Measurements from ENCODE around the gene CNTRL. TPM values are rescaled to one million over a fixed set of nuclear protein-coding genes. Genes with fewer than 3 reads are reported as not detected.
"Not testable (repeated sequence)": the region's sequence is repeated elsewhere in the genome, so short reads cannot be mapped to it uniquely, and the experiment has no call there.

The CNTRL gene
- total RNA-seq, 1 donor from 2014 or later, result 14.7 TPM

GRCh38 chr9:121172726-121173487, 98.2 kb downstream of the CNTRL start:
- DNase-seq (ENCODE audit: low spot score in 2 of 2) (no peak), FAIRE-seq (no peak)

DNA sequence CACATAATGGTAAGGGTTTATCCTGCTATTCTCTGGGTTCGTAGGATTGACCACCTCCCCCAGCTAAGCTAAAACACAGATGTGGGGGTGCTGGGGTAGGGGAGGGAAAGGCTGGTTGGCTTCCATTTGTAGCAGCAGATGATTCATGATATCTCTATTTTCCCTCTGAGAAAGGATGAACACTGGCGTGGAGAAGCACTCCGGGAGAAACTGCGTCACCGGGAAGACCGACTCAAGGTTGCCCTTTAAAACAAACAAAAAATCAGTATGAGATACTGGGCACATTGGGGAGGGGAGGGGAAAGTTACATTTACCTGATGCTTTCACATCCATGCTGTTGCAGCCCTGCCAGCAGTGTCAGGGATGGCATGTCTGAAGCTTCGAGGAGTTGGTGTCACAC, 98.7 kb downstream of the CNTRL start:
- FAIRE-seq, result no peak
- DNase-seq (ENCODE audit: low spot score in 2 of 2), result no peak

- FAIRE-seq, result no peak
- no peak for DNase-seq (ENCODE audit: low spot score in 2 of 2)
Observed at GRCh38 chr9:121178676-121179372, 104.1 kb downstream of the CNTRL start.

DNA sequence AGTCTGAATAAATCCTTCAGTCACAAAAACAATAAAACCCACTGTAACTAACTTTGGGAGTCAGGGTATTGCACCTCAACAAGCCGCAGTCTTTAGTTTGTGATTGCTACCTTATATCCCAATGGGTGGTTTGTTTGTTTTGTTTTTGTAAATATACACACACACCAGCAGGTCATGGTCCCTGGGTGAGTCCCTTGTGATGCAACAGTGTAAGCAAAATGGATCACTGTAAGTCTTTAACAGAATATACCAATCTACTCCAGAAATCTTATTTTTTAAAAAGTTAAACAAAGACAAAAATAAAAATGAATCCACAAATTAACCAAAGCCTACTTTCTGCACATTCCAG, 104.6 kb downstream of the CNTRL start:
- DNase-seq (ENCODE audit: low spot score in 2 of 2); FAIRE-seq: not testable (repeated sequence)

GRCh38 chr9:121179930-121180681, 105.4 kb downstream of the CNTRL start:
- FAIRE-seq (no peak), DNase-seq (ENCODE audit: low spot score in 2 of 2) (no peak)

- DNase-seq (ENCODE audit: low spot score in 2 of 2) (no peak), FAIRE-seq (no peak)
Observed at GRCh38 chr9:121182101-121182836, 107.5 kb downstream of the CNTRL start.

- no peak for FAIRE-seq
Observed at GRCh38 chr9:121182989-121183388, 108.2 kb downstream of the CNTRL start.

GRCh38 chr9:121183666-121184423, 109.1 kb downstream of the CNTRL start:
- DNase-seq (ENCODE audit: low spot score in 2 of 2), result no peak
- no peak for FAIRE-seq

More at GRCh38 chr9:121182989-121183388, 108.2 kb downstream of the CNTRL start:
- no peak for DNase-seq (ENCODE audit: low spot score in 2 of 2)

DNA sequence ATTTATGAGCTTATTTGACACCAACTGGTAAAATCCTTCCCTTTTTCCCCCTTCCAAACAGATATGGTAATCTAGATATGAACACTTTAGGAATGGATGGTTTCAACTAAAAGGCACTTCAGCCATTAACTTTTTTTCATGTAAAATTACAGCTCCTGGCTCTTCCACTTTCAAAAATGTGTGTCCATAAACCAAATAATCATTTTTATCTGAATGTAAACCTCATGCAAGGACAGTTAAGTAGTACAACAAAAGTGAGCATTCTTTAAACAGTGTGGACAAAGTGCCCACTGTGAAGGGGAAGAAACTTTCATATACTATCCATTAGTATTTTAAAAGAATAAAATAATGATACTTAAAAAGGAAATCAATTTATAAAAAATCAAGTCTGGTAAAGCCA, 109.7 kb downstream of the CNTRL start:
- no peak for DNase-seq (ENCODE audit: low spot score in 2 of 2)
- FAIRE-seq, result no peak

DNA sequence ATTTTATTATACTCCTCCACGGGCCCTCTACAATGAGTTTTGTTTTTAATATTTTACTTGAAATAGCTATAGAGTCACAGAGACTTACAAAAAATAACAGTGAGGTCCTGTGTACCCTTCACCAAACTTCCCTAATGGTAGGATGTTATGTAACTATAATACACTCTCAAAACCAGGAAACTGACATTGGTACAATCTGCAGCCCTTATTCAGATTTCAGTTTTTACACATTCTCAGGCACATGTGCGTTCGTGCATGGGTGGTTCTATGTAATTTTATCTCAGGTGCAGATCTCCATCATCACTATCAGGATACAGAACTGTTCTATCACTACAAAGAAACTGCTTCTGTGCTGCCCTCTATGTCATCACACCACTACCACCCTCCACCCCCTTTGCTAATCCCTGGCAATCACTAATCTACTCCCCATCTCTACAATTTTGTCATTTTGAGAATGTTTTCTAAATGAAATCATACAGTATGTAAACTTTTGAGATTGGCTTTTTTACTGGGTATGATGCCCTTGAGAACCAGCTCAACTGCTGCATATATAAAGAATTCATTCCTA, 110.5 kb downstream of the CNTRL start:
- FAIRE-seq (no peak), DNase-seq (ENCODE audit: low spot score in 2 of 2) (no peak)

DNA sequence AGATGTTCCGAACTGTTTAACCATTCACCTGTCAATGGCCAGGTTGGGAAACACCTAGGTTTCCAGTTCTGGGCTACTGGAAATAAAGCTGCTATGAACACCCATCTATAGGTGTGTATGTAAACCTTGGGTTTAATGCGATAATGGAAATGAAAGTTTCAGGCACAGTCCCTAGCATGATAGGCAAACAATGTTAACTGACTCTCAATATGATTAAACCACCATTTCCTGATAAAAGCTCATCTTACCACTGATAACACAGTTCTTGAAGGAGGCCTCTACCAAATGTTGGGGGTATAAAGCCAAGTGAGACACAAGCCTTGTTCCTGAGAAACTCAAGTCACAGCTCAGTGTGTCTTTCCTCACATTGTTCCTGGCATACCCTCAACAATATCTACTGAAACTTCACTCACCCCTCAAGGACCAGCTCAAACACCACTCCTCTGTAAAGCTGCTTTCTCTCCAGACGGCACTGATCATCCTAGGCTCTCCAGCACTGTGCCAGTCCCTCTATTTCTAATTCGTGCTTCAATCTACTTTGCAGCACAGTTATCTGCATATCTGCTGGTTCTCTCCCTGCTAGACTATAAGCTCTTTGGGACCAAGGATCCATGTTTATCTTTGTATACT, 111.1 kb downstream of the CNTRL start:
- FAIRE-seq, result no peak

GRCh38 chr9:121187636-121188305, 113.0 kb downstream of the CNTRL start:
- FAIRE-seq, result no peak

More for the DNA sequence above, 111.1 kb downstream of the CNTRL start:
- DNase-seq (ENCODE audit: low spot score in 2 of 2), result no peak

DNA sequence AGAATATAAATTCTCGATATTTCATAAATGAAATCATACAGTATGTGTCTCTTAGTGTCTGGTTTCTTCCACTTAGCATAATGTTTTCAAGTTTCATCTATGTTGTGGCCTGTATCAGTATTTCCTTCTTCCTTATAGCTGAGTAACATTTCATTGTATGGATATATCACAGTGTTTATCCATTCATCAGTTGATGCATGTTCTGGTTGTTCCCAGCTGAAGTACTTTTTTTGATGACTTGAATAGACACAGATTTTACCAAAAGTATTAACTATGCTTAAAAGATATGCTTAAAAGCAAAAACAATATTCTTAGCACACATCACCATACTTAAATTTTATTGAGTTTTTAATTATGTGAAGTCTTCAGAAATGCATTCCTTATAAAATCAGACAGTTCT, 114.3 kb downstream of the CNTRL start:
- FAIRE-seq, result no peak

More at GRCh38 chr9:121187636-121188305, 113.0 kb downstream of the CNTRL start:
- DNase-seq (ENCODE audit: low spot score in 2 of 2), result no peak

GRCh38 chr9:121189660-121190059, 114.9 kb downstream of the CNTRL start:
- FAIRE-seq, result no peak
- no peak for DNase-seq (ENCODE audit: low spot score in 2 of 2)

More for the DNA sequence above, 114.3 kb downstream of the CNTRL start:
- DNase-seq (ENCODE audit: low spot score in 2 of 2), result no peak

- FAIRE-seq (no peak), DNase-seq (ENCODE audit: low spot score in 2 of 2) (no peak)
Observed at GRCh38 chr9:121191235-121191634, 116.5 kb downstream of the CNTRL start.

- FAIRE-seq (no peak), DNase-seq (ENCODE audit: low spot score in 2 of 2) (no peak)
Observed at GRCh38 chr9:121192518-121192917, 117.8 kb downstream of the CNTRL start.

- no peak for DNase-seq (ENCODE audit: low spot score in 2 of 2)
- FAIRE-seq, result no peak
Observed at GRCh38 chr9:121192959-121193640, 118.3 kb downstream of the CNTRL start.

- FAIRE-seq, result no peak
Observed at GRCh38 chr9:121194730-121195129, 120.0 kb downstream of the CNTRL start.

More at GRCh38 chr9:121194730-121195129, 120.0 kb downstream of the CNTRL start:
- no peak for DNase-seq (ENCODE audit: low spot score in 2 of 2)
